GM19238 (cell line): ENCODE data around the gene TOR1A.
"Not testable (repeated sequence)": the region's sequence is repeated elsewhere in the genome, so short reads cannot be mapped to it uniquely, and the experiment has no call there.

Experiments used
- DNase-seq: peaks from one replicate; pipeline ENCODE4 v3.0.0; 2011; ENCODE audit warnings: low spot score; ENCODE audit not compliant: insufficient read length

Gene TOR1A

DNA sequence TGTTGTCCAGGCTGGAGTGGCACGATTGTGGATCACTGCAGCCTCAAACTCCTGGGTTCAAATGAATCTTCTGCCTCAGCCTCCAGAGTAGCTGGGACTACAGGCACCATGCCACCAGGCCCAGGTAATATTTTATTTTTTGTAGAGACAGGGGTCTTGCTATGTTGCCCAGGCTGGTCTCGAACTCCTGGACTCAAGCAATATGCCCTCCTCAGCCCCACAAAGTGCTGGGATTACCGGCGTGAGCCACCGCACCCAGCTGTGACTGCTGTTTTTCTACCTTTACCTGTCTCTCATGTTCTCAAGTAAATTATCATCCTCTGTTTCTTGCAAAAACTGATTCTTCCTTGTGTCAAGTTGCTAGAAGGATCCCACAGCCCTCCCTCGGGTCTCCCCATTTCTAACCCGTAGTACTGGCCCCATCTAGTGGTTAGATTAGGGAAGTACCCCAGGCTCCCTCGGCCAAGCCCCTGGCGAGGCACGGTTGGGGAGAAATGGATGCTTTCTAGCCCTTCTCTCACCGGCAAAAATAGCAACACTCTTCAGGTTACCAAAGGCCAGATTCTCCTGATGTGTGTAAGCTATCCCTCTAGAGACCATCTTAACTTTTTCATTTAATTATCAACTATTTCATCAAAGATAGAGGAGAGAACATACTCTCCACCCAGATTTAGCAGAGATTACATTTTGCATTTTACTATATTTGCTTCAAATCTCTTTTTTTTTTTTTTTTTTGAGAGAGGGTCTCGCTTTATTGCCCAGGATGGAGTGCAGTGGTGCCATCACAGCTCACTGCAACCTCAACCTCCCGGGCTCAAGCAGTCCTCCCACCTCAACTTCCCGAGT lies 40.2 kb downstream of the TOR1A start:
- DNase-seq = peak; percentile 78

DNA sequence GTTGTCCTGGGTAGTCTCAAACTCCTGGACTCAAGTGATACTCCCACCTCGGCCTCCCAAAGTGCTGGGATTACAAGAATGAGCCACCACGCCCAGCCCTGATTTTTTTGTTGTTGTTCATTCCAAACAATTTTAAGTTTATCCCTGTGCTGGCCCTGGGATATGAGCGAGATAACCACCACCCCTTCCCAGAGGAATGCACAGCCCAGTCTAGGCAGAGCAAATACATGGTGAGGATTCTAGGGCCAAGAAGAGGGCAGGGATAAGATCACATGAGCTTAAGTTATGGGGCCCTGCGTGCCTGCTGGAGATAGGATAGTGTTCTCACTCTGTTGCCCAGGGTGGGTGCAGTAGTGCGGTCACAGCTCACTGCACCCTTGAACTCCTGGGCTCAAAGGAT lies 42.0 kb downstream of the TOR1A start:
- no peak for DNase-seq

DNA sequence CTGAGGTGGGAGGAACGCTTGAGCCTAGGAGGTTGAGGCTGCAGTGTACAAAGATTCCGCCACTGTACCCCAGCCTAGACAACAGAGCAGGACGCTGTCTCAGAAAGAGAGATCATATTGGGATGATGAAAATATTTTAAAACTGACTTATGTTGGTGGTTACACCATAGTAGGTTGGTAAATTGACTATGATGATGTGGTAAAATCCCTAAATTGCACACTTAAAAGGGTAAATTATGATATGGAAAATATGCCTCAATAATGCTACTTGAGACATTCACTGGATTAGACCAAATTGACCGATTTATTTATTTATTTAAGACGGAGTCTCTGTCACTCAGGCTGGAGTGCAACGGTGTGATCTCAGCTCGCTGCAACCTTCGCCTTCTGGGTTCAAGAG lies 42.8 kb downstream of the TOR1A start:
- DNase-seq = no peak

DNA sequence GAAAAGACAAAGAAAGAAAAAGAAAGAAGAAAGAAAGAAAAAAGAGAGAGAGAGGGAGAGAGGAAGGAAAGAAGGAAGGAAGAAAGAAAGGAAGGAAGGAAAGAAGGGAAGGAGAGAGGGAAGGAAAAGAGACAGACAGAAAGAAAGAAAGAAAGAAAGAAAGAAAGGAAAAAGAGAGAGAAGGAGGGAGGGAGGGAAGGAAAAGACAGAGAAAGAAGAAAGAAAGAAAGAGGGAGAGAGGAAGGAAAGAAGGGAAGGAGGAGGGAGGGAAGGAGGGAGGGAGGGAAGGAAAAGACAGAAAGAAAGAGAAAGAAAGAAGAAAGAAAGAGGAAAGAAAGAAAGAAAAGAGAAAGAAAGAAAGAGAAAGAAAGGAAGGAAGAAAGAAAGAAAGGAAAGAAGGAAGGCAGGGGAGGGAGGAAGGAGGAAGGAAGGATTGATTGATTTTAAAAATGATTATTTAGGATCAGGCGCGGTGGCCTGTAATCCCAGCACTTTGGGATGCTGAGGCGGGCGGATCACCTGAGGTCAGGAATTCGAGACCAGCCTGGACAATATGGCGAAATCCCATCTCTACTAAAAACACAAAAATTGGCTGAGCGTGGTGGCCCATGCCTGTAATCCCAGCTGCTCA lies 44.3 kb downstream of the TOR1A start:
- DNase-seq = no peak

DNA sequence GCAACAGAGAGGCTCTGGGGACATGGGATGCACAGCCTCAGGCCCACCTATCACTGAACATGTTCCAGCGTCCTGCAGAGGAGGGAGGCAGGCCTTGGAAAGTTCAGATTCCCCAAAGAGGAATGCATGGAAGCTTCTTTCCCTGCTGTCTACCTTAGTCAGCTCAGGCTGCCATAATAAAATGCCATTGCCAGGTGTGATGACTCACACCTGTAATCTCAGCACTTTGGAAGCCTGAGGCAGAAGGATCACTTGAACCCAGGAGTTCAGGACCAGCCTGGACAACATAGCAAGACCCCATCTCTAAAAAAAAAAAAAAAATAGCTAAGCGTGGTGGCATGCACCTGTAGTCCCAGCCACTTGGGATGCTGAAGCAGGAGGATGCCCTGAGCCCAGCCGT lies 45.5 kb downstream of the TOR1A start:
- no peak for DNase-seq

DNA sequence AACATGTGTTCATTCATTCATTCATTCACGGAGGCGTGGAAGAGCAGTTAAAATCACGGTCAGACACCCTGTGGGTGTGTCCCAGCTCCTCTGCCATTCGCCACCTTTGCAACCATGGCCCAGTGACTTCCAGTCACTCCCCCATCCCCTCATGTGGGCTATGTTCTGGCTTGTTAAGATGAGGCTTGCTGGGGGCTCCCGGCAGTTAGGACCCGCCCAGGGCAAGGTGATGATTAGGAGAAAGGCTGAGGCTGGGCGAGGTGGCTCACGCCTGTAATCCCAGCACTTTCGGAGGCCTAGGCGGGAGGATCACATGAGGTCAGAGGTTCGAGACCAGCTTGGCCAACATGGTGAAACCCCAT lies 46.2 kb downstream of the TOR1A start:
- no peak for DNase-seq

DNA sequence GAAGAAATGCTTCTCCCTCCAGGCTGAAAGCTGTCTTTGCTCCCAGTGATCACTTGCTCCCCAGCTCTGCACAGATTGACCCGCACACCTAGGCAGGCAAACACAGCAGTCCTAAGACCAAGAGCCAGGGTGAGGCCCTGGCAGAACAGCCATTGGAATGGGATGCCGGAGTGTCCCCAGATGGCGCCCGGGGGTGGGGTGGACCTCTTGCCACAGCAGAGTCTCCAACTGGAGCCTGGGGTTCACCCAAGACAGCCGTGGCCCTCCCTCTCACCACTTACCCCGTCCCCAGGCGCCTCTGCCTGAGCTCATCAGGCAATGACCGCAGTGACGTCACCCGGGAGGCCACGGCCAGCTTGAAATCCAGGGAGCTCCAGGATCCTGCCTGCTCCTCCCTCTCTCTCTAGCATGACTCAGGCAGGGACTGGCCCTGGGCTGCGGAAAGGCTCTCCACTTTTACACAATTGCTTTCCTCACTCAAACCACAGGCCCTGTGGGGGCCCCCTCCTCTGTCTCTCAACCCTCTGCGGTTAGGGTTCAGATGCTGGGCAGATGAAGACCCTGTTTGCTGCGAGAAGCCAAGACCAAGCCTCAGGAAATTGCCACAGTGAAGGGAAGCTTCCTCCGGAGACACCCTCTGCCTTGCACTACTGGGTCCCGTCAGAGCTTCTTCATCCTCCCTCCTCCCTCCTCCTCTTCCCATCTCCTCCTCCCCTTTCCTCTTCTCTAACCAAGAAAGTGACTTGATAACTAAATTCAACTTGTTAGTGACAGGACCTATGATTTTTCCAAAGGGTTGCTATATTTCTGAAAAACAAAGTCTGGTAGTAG lies 46.8 kb downstream of the TOR1A start:
- no peak for DNase-seq

DNA sequence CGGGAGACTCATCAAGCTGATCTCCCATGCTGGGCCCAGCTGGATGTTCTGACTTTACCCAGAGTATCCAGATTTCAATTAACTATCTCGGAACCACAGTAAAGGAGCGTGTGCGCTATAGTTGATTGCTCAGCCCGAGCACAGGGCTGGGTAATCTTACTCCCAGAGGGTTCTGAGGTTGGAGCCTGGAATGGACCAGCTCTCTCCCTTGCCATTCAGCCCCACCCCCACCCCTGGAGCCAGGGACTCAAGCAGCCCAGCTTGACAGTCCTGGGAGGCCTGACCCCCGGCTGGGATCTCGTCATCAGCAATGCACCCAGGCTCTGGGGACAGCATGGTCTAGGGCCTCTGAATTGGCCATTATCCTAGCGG lies 47.4 kb downstream of the TOR1A start:
- DNase-seq = no peak

DNA sequence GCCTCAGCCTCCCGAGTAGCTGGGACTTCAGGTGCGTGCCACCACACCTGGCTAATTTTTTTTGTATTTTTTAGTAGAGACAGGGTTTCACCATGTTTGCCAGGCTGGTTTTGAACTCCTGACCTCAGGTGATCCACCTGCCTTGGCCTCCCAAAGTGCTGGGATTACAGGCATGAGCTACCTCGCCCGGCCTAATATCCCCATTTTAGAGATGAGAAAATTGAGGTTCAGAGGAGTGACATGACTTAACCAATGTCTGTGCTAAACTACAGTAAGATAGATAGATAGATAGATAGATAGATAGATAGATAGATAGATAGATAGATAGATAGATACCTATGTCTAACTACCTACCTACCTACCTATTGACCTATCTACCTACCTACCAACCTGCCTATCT lies 47.8 kb downstream of the TOR1A start:
- not testable (repeated sequence) for DNase-seq

DNA sequence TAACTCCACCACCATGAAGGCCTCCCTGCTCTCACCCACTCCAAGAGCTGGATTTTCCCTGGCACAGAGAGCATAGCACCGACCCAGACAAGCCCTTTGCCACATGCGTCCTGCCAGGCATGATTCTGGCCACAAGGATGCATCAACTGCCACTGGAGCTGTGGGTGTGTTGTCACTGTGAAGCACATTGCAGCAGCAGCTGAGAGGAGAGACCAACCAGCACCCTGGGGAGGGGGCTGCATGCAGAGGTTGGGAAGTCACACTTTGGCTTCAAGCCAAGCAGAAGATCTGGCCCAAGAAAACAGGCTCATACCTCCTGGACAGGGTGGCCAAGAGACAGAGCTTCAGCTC lies 48.5 kb downstream of the TOR1A start:
- DNase-seq = no peak

DNA sequence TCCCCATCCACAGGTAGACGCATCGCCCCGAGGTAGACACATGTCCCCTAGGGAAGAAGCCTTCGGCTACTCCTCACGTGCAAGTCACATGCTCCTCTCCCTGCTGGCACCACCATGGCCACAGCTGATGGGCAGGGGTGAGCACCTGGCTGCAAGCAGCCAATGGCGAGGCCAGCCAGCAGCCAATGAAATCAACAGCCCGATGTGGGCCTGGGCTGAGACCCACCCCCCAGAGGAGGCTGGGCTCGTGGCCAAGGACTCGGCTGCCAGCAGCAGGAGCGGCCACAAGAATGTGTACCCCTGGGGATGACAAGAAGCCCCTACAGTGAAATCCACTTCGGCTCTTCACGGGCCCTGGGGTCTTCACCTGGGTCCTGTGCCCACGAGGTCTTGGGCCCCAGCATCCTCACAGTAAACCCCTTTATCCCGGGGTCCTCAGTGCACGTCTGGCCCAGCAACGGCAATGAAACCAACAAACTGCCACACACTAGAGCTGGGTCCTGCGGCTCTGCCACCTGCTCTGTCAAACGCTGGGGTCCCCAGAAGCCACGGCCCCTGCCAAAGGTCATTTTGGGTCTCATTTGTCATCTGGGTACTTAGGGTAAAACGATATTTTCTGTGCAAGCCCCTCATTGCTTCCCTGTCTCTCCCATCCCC lies 49.0 kb downstream of the TOR1A start:
- DNase-seq = no peak

DNA sequence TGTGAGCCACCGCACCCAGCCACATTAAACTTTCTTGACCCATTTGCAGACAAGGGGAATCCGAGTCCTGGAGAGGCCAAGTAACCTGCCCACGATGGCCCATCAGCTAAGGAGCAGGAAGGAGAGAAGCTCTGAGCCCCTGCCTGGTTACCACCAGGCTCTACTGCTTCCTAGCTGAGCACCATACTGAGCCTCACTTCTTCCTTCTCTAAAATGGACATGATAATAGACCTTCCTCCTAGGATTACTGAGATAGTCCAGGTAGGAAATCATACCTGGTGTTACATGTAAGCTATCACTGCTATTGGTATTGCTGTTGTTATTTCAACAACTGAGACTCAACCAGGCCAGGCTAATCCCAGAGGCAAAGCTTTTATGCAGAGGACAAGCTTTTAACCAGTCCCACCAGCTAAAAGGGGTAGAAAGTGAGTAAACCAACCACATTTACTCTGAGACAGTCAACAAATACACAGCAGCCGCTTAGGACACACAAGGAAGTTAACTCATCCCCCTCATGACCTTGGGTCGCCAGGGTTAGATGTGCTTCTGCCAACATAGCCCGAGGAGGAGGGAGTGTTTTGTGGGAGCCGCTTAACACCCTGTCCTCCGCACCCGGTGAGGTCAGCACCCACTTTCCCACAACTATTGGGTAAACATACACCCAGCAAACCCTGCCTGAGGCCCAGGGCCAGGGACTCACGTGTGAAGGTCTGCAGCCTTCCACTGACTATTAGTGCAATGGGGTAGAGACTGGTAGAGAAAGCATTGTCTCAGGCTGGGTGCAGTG lies 50.5 kb downstream of the TOR1A start:
- no peak for DNase-seq

DNA sequence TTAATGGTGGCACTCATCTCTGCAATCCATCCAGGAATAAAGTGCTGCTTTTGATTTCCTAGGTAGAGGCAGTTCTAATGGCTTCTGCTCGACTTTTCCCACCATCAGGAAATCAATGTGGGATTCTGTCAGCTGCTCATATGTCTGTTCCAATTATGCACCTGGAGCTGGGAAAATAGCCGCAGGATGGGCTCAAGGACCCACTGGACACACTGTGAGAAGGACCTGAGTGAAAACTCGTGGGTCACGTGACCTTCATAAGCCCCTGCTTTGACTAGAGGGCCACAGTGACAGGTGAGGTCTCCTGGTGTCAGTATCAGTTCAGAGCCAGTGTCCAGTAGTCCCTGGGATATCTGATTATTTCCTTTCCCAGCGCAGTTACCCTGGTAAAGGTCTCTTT lies 53.2 kb downstream of the TOR1A start:
- DNase-seq = no peak

DNA sequence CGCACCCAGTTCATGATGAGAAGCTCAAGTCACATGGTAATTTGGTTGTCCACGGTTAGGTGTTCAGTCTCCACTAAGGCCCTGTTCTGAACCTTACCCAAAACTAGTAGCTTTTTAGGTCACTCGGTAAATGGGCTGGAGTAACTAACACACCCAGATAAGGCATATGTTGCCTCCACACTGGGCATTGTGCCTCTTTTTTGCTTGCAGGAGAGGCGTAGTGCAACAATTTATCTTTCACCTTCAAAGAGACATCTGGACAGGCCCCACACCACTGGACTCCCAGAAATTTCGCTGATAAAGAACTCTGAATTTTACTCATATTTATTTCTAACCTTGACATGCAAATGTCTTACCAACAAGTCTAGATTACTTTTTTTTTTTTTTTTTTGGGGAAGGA lies 54.3 kb downstream of the TOR1A start:
- no peak for DNase-seq

DNA sequence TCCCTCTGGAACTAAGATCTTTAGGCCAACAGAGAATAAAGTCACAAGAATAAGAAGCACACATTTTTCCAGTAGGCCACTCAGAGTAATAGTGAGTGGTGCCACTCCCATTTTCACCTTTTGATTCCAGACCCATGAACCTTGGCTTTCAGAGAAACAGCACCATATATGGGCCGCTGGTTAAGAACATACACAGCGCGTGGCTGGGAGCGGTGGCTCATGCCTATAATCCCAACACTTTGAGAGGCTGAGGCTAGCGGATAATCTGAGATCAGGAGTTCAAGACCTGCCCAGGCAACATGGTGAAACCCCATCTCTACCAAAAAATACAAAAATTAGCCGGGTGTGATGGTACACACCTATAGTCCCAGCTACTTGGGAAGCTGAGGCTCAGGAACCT lies 55.5 kb downstream of the TOR1A start:
- no peak for DNase-seq

DNA sequence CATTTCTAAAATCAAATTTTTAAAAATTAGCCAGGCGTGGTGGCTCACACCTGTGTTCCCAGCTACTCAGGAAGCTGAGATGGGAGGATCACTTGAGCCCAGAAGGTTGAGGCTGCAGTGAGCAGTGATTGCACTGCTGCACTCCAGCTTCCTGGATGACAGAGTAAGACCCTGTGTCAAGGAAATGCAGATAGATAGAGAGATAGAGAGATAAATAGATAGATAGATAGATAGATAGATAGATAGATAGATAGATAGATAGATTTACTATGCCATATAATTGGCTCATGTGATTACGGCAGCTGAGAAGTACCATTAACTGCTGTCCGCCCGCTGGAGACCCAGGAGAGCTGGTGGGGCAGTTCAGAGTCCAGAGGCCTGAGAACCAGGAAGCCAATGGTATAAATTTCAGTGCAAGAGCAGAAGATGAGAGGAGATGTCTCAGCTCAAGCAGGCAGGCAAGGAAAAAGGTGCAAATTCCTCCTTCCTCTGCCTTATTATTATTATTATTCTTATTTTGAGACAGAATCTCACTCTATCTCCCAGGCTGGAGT lies 58.1 kb downstream of the TOR1A start:
- no peak for DNase-seq

DNA sequence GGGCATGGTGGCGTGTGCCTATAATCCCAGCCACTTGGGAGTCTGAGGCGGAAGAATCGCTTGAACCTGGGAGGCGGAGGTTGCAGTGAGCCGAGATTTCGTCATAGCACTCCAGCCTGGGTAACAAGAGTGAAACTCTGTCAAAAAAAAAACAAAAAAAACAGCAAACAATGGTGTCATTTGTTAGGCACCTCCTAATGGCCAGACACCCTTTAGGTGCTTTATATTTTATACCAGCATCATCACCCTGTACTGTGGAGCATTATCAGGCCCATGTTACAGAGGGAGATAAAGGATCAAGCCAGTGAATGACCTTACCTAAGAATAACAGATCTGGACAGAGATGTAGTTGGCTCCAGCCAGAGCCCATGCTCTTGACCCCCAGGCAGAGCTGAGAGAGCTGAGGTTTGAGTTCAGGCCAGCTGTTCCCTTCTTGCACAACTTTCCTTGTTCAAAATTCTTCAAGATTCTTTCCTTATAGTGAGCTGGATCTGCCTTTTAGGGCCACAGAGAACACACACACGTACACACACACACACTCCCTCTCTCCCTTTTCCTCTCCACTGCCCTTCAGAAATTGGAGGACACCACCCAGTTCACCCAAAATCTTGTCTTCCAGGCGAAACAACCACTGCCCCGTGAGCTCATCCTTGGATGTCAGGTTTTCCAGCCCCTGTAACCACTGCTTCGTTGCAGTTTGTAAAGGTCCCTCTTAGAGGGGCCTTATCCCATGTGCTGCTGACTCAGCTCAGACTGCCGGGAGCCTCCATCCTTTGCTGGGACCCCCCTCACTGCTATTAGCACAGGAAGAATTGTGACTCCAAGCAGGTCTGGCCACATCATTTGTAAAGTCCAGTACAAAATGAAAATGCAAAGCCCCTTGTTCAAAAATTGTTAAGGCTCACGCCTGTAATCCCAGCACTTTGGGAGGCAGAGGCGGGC lies 60.7 kb downstream of the TOR1A start:
- DNase-seq = no peak
